ENCODE measurements around the gene ABI3BP.

Gene ABI3BP

GRCh38 chr3:100911956-100912355 is 81.3 kb downstream of the ABI3BP start:
- DNase-seq (ENCODE audit: low read depth): no peak
- H3K4me3 ChIP-seq (ENCODE audit: low read length): no peak overlapping the region
- TF ChIP-seq CTCF (conservative IDR thresholded peaks at IDR 0.05; ENCODE audit: low read depth, low read length): no peak

- no peak overlapping the region for H3K4me3 ChIP-seq (ENCODE audit: low read length)
- no peak for DNase-seq (ENCODE audit: low read depth)
- TF ChIP-seq CTCF (conservative IDR thresholded peaks at IDR 0.05; ENCODE audit: low read depth, low read length): no peak
Measured at GRCh38 chr3:100910986-100911385, 82.2 kb downstream of the ABI3BP start.

- TF ChIP-seq CTCF (conservative IDR thresholded peaks at IDR 0.05; ENCODE audit: low read depth, low read length): no peak
- no peak overlapping the region for H3K4me3 ChIP-seq (ENCODE audit: low read length)
- no peak for DNase-seq (ENCODE audit: low read depth)
Measured at GRCh38 chr3:100902572-100902971, 90.6 kb downstream of the ABI3BP start.

GRCh38 chr3:100900671-100901335 is 92.4 kb downstream of the ABI3BP start:
- no peak for DNase-seq (ENCODE audit: low read depth)
- H3K4me3 ChIP-seq (ENCODE audit: low read length): no peak overlapping the region
- TF ChIP-seq CTCF (conservative IDR thresholded peaks at IDR 0.05; ENCODE audit: low read depth, low read length): no peak

GRCh38 chr3:100899440-100900091 is 93.7 kb downstream of the ABI3BP start:
- no peak for DNase-seq (ENCODE audit: low read depth)
- no peak overlapping the region for H3K4me3 ChIP-seq (ENCODE audit: low read length)
- TF ChIP-seq CTCF (conservative IDR thresholded peaks at IDR 0.05; ENCODE audit: low read depth, low read length): no peak

GRCh38 chr3:100898681-100899080 is 94.5 kb downstream of the ABI3BP start:
- no peak overlapping the region for H3K4me3 ChIP-seq (ENCODE audit: low read length)
- no peak for DNase-seq (ENCODE audit: low read depth)
- TF ChIP-seq CTCF (conservative IDR thresholded peaks at IDR 0.05; ENCODE audit: low read depth, low read length): no peak

GRCh38 chr3:100896994-100897393 is 96.2 kb downstream of the ABI3BP start:
- DNase-seq (ENCODE audit: low read depth): no peak
- TF ChIP-seq CTCF (conservative IDR thresholded peaks at IDR 0.05; ENCODE audit: low read depth, low read length): no peak
- no peak overlapping the region for H3K4me3 ChIP-seq (ENCODE audit: low read length)

Data from retinal pigment epithelial cell (primary cell).